HG02870 (cell line): Measurements from ENCODE around the gene INS.

ENCODE experiments used
- ATAC-seq: cut with Tn5 transposase; IDR thresholded peaks from one replicate; pipeline ENCODE4 v1.9.1; 2021; ENCODE audit warnings: mild to moderate bottlenecking, moderate library complexity; ENCODE audit not compliant: unreplicated experiment

The INS gene

DNA sequence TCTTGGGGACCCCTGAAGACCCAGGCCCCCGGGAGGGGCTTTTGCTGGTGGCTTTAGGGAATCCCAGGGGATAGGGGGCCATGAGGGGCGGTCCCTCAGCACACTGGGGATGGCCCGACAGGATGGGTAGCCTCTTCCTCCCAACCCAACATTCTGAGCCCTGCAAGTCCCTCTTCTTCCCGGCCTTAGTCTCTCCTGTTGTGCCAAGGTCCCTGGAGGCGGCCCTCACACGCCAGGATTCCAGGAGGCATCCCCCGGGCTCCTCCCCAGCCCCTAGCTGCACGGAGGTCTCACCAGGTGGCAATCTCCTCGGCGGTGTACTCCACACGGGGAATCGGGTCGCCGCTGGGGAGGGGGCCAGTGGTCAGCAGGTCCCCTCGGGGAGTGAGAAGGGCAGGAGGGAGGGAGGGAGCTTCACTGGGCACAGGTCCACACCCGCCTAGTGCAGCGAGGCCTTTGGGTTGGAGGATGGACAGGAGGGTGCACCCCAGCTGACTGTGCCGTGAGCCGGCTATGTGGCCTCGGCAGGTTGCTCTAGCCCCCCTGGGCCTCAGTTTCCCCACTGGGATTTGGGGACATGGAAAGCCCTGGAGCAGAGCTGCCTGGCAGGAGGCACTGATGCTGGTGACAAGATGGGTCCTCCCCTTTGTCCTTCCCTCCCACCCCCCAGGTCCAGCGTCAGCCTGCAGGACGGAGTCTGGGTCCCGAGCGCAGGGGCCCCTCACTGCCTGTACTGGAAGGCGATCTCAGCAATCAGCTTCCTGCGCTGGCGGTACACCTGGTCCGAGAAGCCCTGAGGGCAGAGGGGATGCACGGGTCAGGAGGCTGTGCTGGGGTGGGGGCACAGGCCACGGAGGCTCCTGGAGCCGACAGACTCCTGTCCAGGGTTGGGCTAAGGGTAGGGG lies 6.4 kb upstream of the INS start:
- ATAC-seq = no peak

GRCh38 chr11:2166091-2166851 lies 5.3 kb upstream of the INS start:
- no peak for ATAC-seq

- ATAC-seq = no peak
These were observed 4.6 kb upstream of the INS start for GRCh38 chr11:2165571-2165970.

- ATAC-seq = no peak
These were observed 4.0 kb upstream of the INS start for GRCh38 chr11:2164861-2165555.

DNA sequence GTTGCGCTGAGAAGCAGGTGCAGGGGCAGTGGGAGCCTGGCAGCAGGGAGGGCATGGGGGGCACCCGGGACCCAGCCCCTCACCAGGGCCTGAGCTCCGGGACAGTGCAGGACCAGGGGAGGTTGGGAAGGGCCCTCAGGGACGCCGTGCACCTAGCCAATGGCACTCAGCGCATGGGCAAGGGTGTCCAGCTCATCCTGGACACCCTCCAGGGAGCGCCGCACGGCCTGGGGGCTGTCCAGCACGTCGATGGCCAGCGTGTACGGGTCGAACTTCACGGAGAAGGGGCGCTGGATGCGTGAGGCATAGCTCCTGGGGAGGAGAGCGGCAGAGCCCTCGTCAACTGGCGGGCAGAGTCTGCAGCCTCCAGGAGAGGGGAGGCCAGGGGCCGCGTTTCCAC lies 3.1 kb upstream of the INS start:
- no peak for ATAC-seq

DNA sequence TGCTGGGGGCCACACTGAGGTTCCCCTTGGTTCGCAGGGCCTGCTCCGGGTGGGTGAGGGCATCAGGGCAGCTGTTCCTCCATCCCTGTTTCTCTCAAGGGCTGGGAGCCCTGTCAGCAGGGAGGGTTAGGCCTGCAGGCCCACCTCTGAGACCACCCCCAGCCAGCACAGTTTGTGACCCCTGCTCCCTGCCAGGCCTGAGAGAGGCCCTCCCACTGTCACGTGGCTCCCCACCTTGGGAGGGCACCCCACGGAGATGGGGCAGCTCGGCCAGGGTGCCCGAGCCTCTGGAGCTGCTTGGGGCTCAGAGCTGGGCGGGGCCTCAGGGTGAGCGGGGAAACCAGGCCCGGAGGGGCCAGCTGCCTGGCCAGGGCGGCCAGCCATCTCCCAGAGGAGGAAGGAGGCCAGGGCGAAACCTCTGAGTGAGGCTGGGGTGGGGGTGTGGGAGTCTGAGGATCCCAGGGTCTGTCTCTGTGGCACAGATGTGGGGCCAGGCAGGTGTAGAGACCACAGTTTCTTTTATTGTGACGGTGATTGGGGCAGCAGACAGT lies 2.5 kb upstream of the INS start:
- ATAC-seq = no peak

DNA sequence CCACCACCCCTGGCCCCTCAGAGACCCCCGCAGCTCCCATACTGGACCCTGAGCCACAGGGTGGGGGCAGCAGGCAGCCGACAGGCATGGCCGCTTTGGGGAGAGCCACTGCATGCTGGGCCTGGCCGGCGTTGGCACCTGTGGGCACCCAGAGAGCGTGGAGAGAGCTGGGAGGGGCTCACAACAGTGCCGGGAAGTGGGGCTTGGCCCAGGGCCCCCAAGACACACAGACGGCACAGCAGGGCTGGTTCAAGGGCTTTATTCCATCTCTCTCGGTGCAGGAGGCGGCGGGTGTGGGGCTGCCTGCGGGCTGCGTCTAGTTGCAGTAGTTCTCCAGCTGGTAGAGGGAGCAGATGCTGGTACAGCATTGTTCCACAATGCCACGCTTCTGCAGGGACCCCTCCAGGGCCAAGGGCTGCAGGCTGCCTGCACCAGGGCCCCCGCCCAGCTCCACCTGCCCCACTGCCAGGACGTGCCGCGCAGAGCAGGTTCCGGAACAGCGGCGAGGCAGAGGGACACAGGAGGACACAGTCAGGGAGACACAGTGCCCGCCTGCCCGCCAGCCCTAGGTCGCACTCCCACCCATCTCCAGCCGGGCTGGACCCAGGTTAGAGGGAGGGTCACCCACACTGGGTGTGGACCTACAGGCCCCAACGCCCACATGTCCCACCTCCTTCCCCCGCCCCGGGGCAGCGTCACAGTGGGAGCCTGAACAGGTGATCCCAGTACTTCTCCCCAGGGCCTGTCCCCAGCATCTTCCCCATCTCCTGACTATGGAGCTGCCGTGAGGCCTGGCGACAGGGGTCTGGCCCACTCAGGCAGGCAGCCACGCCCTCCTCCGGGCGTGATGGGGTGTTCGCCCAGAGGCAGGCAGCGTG lies 1.2 kb downstream of the INS start:
- no peak for ATAC-seq

GRCh38 chr11:2158966-2159365 lies 2.0 kb downstream of the INS start:
- no peak for ATAC-seq

GRCh38 chr11:2158296-2158737 lies 2.7 kb downstream of the INS start:
- no peak for ATAC-seq

DNA sequence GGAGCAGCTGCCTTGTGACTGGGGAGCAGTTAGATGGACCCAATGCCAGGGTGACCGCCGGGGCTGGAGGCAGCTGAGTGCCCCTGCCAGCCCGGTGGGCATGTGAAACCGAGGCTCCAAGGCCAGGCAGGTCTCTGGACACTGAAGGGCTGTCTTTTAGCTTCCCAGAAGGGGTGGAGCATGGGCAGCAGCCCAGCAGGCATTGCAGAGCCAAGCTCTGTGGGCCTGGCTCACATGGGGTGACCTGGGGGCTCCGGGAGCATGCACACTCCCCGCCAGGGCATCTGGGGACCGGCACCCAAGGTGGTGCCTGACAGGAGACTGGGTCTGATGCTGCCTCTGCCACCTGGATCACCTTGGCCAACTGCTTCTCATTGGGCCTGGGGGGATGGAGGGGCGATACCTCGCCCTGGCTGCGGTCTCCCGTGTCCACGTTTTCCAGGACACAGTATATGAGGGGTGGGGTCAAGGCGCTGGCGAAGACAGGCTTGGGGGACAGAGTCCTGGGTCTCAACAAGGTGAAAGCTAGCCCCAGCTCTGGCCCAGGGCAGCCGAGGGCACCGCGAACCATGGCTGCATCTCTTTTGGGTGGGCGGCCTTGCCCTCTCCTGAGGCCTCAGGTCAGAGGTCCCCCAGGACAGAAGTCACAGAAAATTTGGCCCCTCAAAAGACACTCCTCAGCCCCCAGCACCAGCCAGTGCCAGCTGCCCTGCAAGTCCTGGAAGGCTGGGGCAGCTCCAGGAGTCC lies 3.5 kb downstream of the INS start:
- no peak for ATAC-seq

- no peak for ATAC-seq
These were observed 4.4 kb downstream of the INS start for GRCh38 chr11:2156416-2157182.

- ATAC-seq = no peak
These were observed 5.5 kb downstream of the INS start for GRCh38 chr11:2155511-2155910.

GRCh38 chr11:2154889-2155288 lies 6.1 kb downstream of the INS start:
- no peak for ATAC-seq

GRCh38 chr11:2154195-2154585 lies 6.8 kb downstream of the INS start:
- no peak for ATAC-seq

- ATAC-seq = no peak
These were observed 7.3 kb downstream of the INS start for GRCh38 chr11:2153581-2154194.

GRCh38 chr11:2151500-2152257 lies 9.3 kb downstream of the INS start:
- no peak for ATAC-seq
